ENCODE data around the gene FBXO28.

FBXO28 gene, protein sequence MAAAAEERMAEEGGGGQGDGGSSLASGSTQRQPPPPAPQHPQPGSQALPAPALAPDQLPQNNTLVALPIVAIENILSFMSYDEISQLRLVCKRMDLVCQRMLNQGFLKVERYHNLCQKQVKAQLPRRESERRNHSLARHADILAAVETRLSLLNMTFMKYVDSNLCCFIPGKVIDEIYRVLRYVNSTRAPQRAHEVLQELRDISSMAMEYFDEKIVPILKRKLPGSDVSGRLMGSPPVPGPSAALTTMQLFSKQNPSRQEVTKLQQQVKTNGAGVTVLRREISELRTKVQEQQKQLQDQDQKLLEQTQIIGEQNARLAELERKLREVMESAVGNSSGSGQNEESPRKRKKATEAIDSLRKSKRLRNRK
- 32.3 to 45.3 (median 32.7) reads per million in 3 donors for total RNA-seq

- H3K4me3 ChIP-seq (ENCODE audit: insufficient read depth, low read depth, low read length, poor library complexity, severe bottlenecking), result peak within 1 kb of the TSS; percentile 94
- H3K9me3 ChIP-seq (ENCODE audit: control insufficient read depth, low read length), result no peaks in the 10 kb centered on the region
- H3K27ac ChIP-seq (ENCODE audit: insufficient read depth, low read length, poor library complexity, severe bottlenecking), result peak within 1 kb of the TSS; percentile 92
- no peaks in the 10 kb centered on the region for H3K27me3 ChIP-seq (replicated peaks; ENCODE audit: control insufficient read depth, insufficient read depth, low read length, poor library complexity, severe bottlenecking)
- peaks cover 13% of the 10 kb centered on the region for H3K4me1 ChIP-seq (ENCODE audit: control insufficient read depth, insufficient read depth, low read length, poor library complexity, severe bottlenecking)
- peaks cover 4% of the 10 kb centered on the region for H3K36me3 ChIP-seq (ENCODE audit: control insufficient read depth, insufficient read depth, low read length)
- peak; percentile 84 to 91 (median 86) for DNase-seq
Observed at GRCh38 chr1:224113918-224114786, at the start of gene FBXO28. TSS of gene FBXO28 (plus strand) at chr1:224114111. CDS start at chr1:224114130, 19 bp downstream.

DNA sequence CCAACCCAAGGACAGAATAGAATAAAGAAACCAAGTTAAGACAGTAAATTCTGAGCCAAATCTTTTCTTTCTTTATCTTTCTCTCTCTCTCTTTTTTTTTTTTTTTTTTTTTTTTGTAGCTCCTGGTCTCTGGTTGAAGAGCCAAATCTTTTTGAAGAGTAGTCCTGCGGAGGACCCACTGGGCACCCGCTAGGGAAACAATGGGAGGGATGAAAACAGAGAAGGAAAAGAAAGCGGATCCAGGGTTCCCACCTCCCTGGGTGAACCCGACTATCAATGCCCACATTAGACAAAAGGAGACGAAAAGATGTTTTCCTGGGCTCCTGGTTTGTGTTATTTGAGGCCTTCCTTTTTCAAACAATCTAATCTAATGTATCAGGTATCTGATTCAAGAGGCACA is 49.8 kb upstream of the FBXO28 start:
- no peak for DNase-seq
- Histone ChIP-seq H3K36me3 (ENCODE audit: control insufficient read depth, insufficient read depth, low read length) (no peaks in the 10 kb centered on the region), H3K4me3 (ENCODE audit: insufficient read depth, low read depth, low read length, poor library complexity, severe bottlenecking) (no peak overlapping the region), H3K27me3 (replicated peaks; ENCODE audit: control insufficient read depth, insufficient read depth, low read length, poor library complexity, severe bottlenecking) (no peaks in the 10 kb centered on the region), H3K9me3 (ENCODE audit: control insufficient read depth, low read length) (no peaks in the 10 kb centered on the region), H3K4me1 (ENCODE audit: control insufficient read depth, insufficient read depth, low read length, poor library complexity, severe bottlenecking) (no peaks in the 10 kb centered on the region), H3K27ac (ENCODE audit: insufficient read depth, low read length, poor library complexity, severe bottlenecking) (no peak overlapping the region)

DNA sequence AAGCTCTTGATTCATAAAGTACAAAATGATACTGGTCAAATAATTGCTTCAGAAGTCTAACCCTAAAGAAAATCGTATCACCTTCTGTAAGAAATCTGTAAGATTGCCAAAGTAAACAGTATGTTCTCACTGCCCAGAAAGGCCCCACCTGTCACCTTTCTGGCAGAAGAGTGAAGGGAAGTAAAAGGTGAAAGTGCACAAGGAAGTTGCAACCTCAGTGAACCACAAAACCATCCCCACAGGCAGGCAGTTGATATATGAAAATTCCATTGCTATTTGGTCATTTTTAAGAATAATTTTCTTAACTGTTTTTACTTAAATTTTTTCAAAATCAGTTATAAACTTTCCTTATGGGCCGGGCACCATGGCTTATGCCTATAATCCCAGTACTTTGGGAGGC is 48.5 kb upstream of the FBXO28 start:
- H3K9me3 ChIP-seq (ENCODE audit: control insufficient read depth, low read length), result no peaks in the 10 kb centered on the region
- H3K27ac ChIP-seq (ENCODE audit: insufficient read depth, low read length, poor library complexity, severe bottlenecking), result no peak overlapping the region
- no peaks in the 10 kb centered on the region for H3K36me3 ChIP-seq (ENCODE audit: control insufficient read depth, insufficient read depth, low read length)
- no peaks in the 10 kb centered on the region for H3K4me1 ChIP-seq (ENCODE audit: control insufficient read depth, insufficient read depth, low read length, poor library complexity, severe bottlenecking)
- DNase-seq, result no peak
- H3K4me3 ChIP-seq (ENCODE audit: insufficient read depth, low read depth, low read length, poor library complexity, severe bottlenecking), result no peak overlapping the region
- H3K27me3 ChIP-seq (replicated peaks; ENCODE audit: control insufficient read depth, insufficient read depth, low read length, poor library complexity, severe bottlenecking), result no peaks in the 10 kb centered on the region

DNA sequence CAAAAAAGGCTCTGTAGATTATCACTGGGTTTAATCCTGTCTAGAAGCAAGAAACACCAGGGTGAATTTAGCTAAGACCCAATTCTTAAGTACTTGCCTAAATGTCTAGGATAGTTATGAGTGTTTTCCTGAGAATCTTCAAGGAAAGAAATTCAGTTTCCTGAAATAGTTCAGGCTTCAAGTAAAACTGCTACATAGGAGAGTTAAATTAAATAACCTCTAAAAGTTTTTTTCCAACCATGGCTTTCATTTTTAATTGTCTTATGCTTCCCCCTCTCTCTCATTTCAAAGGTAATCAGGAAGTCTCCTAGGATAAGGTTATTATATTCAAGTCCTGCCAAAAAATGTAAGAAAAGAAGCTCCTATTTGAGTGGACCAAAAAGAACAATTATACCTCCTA is 46.7 kb upstream of the FBXO28 start:
- Histone ChIP-seq H3K4me1 (ENCODE audit: control insufficient read depth, insufficient read depth, low read length, poor library complexity, severe bottlenecking) (no peaks in the 10 kb centered on the region), H3K27ac (ENCODE audit: insufficient read depth, low read length, poor library complexity, severe bottlenecking) (no peak overlapping the region), H3K36me3 (ENCODE audit: control insufficient read depth, insufficient read depth, low read length) (no peaks in the 10 kb centered on the region), H3K9me3 (ENCODE audit: control insufficient read depth, low read length) (no peaks in the 10 kb centered on the region), H3K27me3 (replicated peaks; ENCODE audit: control insufficient read depth, insufficient read depth, low read length, poor library complexity, severe bottlenecking) (no peaks in the 10 kb centered on the region), H3K4me3 (ENCODE audit: insufficient read depth, low read depth, low read length, poor library complexity, severe bottlenecking) (no peak overlapping the region)
- no peak for DNase-seq

- no peak overlapping the region for H3K27ac ChIP-seq (ENCODE audit: insufficient read depth, low read length, poor library complexity, severe bottlenecking)
- H3K4me3 ChIP-seq (ENCODE audit: insufficient read depth, low read depth, low read length, poor library complexity, severe bottlenecking), result no peak overlapping the region
- no peaks in the 10 kb centered on the region for H3K4me1 ChIP-seq (ENCODE audit: control insufficient read depth, insufficient read depth, low read length, poor library complexity, severe bottlenecking)
Observed at GRCh38 chr1:224067621-224068457, 46.1 kb upstream of the FBXO28 start.

DNA sequence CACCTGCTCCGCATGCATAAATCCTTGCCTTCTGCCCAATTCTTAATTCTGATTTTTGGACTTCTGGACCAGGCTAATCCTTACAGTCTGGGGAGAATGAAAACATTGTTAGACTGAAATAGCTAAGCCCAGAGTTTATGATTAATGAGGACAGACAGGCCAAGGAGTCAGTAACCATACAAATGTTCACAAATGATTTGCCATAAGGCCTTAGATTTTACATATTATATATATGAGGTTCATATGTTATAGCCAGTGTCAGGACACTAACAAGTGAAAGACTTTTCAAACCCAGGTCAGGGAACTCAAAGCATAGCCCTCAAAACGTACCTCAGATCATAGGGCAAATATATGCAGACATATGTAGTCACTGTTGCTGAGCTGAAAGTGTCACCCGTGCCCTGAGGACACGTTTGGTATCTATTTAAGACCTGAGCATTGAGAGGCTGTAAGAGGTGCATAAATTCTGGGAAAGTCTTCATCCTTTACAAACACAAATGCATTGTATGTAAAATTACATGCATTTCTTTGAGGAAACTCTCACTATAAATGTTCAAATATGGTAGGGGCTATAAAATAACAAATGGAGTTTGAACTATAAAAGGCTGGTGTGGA is 45.3 kb upstream of the FBXO28 start:
- DNase-seq, result no peak
- Histone ChIP-seq H3K36me3 (ENCODE audit: control insufficient read depth, insufficient read depth, low read length) (no peaks in the 10 kb centered on the region), H3K27me3 (replicated peaks; ENCODE audit: control insufficient read depth, insufficient read depth, low read length, poor library complexity, severe bottlenecking) (no peaks in the 10 kb centered on the region), H3K27ac (ENCODE audit: insufficient read depth, low read length, poor library complexity, severe bottlenecking) (no peak overlapping the region), H3K9me3 (ENCODE audit: control insufficient read depth, low read length) (no peaks in the 10 kb centered on the region), H3K4me3 (ENCODE audit: insufficient read depth, low read depth, low read length, poor library complexity, severe bottlenecking) (no peak overlapping the region), H3K4me1 (ENCODE audit: control insufficient read depth, insufficient read depth, low read length, poor library complexity, severe bottlenecking) (no peaks in the 10 kb centered on the region)

More at GRCh38 chr1:224067621-224068457, 46.1 kb upstream of the FBXO28 start:
- DNase-seq, result no peak
- H3K27me3 ChIP-seq (replicated peaks; ENCODE audit: control insufficient read depth, insufficient read depth, low read length, poor library complexity, severe bottlenecking), result no peaks in the 10 kb centered on the region
- H3K36me3 ChIP-seq (ENCODE audit: control insufficient read depth, insufficient read depth, low read length), result no peaks in the 10 kb centered on the region
- no peaks in the 10 kb centered on the region for H3K9me3 ChIP-seq (ENCODE audit: control insufficient read depth, low read length)

GRCh38 chr1:224069138-224069537 is 44.8 kb upstream of the FBXO28 start:
- no peak overlapping the region for H3K27ac ChIP-seq (ENCODE audit: insufficient read depth, low read length, poor library complexity, severe bottlenecking)
- no peak for DNase-seq
- no peaks in the 10 kb centered on the region for H3K9me3 ChIP-seq (ENCODE audit: control insufficient read depth, low read length)
- no peaks in the 10 kb centered on the region for H3K27me3 ChIP-seq (replicated peaks; ENCODE audit: control insufficient read depth, insufficient read depth, low read length, poor library complexity, severe bottlenecking)
- no peak overlapping the region for H3K4me3 ChIP-seq (ENCODE audit: insufficient read depth, low read depth, low read length, poor library complexity, severe bottlenecking)
- no peaks in the 10 kb centered on the region for H3K4me1 ChIP-seq (ENCODE audit: control insufficient read depth, insufficient read depth, low read length, poor library complexity, severe bottlenecking)
- no peaks in the 10 kb centered on the region for H3K36me3 ChIP-seq (ENCODE audit: control insufficient read depth, insufficient read depth, low read length)

DNA sequence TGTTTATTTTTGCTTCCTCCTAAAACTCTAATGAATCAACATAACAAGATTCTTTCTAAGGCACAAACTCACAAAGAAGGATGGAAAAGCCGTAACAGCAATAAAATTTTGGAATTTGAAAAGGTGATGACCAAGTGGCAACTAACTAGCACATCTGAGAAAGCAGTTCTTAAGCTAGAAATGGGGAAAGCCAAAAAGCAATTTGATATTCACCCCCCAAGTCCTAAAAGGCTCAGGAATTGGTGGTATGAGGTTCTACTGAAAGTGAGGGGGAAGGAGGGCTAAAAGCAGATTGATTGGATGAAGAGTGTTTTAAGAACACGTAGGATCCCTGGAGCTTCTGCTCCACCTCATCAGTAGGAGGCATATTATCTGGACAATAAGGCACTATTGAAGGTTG is 43.4 kb upstream of the FBXO28 start:
- no peak overlapping the region for H3K27ac ChIP-seq (ENCODE audit: insufficient read depth, low read length, poor library complexity, severe bottlenecking)

DNA sequence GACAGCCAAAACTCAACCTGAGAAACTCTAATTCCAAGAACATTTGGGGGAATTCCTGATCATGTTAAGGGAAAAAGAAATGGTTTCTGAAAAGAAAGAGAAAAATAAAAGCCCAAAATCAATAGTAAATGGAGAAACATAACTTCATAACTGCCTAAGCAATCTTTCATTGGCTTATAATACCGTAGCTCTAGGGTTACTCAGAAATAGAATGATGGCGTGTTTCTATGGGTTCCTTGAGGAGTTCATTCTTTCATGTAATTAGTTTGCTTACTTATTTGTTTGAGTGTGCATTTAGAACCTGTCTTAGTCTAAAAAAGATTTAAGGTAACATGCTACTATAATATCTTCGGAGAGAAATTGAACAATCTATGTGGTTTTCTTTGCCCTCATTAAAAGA is 37.5 kb upstream of the FBXO28 start:
- H3K27ac ChIP-seq (ENCODE audit: insufficient read depth, low read length, poor library complexity, severe bottlenecking), result no peak overlapping the region
- H3K36me3 ChIP-seq (ENCODE audit: control insufficient read depth, insufficient read depth, low read length), result no peaks in the 10 kb centered on the region
- H3K27me3 ChIP-seq (replicated peaks; ENCODE audit: control insufficient read depth, insufficient read depth, low read length, poor library complexity, severe bottlenecking), result no peaks in the 10 kb centered on the region
- no peak for DNase-seq
- no peaks in the 10 kb centered on the region for H3K4me1 ChIP-seq (ENCODE audit: control insufficient read depth, insufficient read depth, low read length, poor library complexity, severe bottlenecking)
- no peaks in the 10 kb centered on the region for H3K9me3 ChIP-seq (ENCODE audit: control insufficient read depth, low read length)
- H3K4me3 ChIP-seq (ENCODE audit: insufficient read depth, low read depth, low read length, poor library complexity, severe bottlenecking), result no peak overlapping the region

More for the DNA sequence above, 43.4 kb upstream of the FBXO28 start:
- Histone ChIP-seq H3K36me3 (ENCODE audit: control insufficient read depth, insufficient read depth, low read length) (no peaks in the 10 kb centered on the region), H3K4me3 (ENCODE audit: insufficient read depth, low read depth, low read length, poor library complexity, severe bottlenecking) (no peak overlapping the region), H3K4me1 (ENCODE audit: control insufficient read depth, insufficient read depth, low read length, poor library complexity, severe bottlenecking) (no peaks in the 10 kb centered on the region), H3K27me3 (replicated peaks; ENCODE audit: control insufficient read depth, insufficient read depth, low read length, poor library complexity, severe bottlenecking) (no peaks in the 10 kb centered on the region), H3K9me3 (ENCODE audit: control insufficient read depth, low read length) (no peaks in the 10 kb centered on the region)
- DNase-seq, result no peak

All from effector memory CD4-positive, alpha-beta T cell (primary cell).